Kidney (tissue), 14 donors: ENCODE measurements around the gene CDC27. TPM values are rescaled to one million over a fixed set of nuclear protein-coding genes. Genes with fewer than 3 reads are reported as not detected.

Experiments used
- DNase-seq, 5 donors: peaks; one replicate each; pipeline ENCODE4 v3.0.0-alpha.2; 2013 to 2020
- FAIRE-seq: peaks from 2 replicates; lab custom pipeline; 2012; peaks lifted over from hg19 to GRCh38; lab: Jason Lieb, UNC
- H3K27ac ChIP-seq, 2 donors: one replicate each; pipeline ENCODE4 v1.7.0; 2013; ENCODE audit warnings: low read depth in 2 of 2, low read length in 2 of 2, inconsistent platforms in 1 of 2
- H3K27me3 ChIP-seq: one replicate; pipeline ENCODE4 v1.7.1; 2013; ENCODE audit warnings: low read length, inconsistent platforms; ENCODE audit not compliant: control insufficient read depth, insufficient read depth
- H3K36me3 ChIP-seq, 3 donors: one replicate each; pipeline versions ENCODE4 v1.7.0 to v1.7.1; 2013; ENCODE audit warnings: low read length in 3 of 3, control low read depth in 1 of 3, inconsistent platforms in 1 of 3; ENCODE audit not compliant: insufficient read depth in 3 of 3, control insufficient read depth in 2 of 3
- H3K4me1 ChIP-seq, 3 donors: one replicate each; pipeline versions ENCODE4 v1.7.0 to v1.7.1; 2013; ENCODE audit warnings: low read length in 3 of 3, inconsistent platforms in 1 of 3, low read depth in 1 of 3; ENCODE audit not compliant: control insufficient read depth in 2 of 3, insufficient read depth in 2 of 3
- H3K4me3 ChIP-seq, 3 donors: one replicate each; pipeline versions ENCODE4 v1.7.0 to v1.8.1; 2013; ENCODE audit warnings: low read length in 3 of 3, control low read depth in 1 of 3, inconsistent platforms in 1 of 3
- H3K9ac ChIP-seq, 3 donors: one replicate each; pipeline versions ENCODE4 v1.7.0 to v1.7.1; 2013; ENCODE audit warnings: low read length in 3 of 3, control low read depth in 1 of 3, inconsistent platforms in 1 of 3
- H3K9me3 ChIP-seq, 3 donors: one replicate each; pipeline versions ENCODE4 v1.7.0 to v1.7.1; 2013; ENCODE audit warnings: low read length in 3 of 3, control low read depth in 1 of 3, inconsistent platforms in 1 of 3; ENCODE audit not compliant: control insufficient read depth in 2 of 3, insufficient read depth in 1 of 3
- CTCF ChIP-seq: IDR thresholded peaks from 3 replicates; pipeline ENCODE4 v1.5.1; 2012; ENCODE audit warnings: mild to moderate bottlenecking, moderate library complexity, borderline replicate concordance; ENCODE audit not compliant: insufficient read depth; ENCODE audit errors: extremely low read depth
- intact Hi-C: fragments of 100-400 bp; cut with DNase I; formaldehyde crosslinking; loops from one replicate; pipeline ENCODE4 v1.11.1; 2022
- polyA plus RNA-seq: library from polyadenylated mRNA; stranded (reverse); fragments of 350-450 nt; fragmentation: Illumina TruSeq; extraction: RNeasy Lipid Tissue Mini Kit (QIAGEN cat#74804); gene quantifications from one replicate; pipeline ENCODE4 v1.2.3, GENCODE V29; 2014; ENCODE audit warnings: low read depth, low replicate concordance; ENCODE audit not compliant: insufficient read depth
- total RNA-seq: library from RNA; stranded (reverse); fragmentation: NEBNext Ultra II Directional; extraction: Animal tissue kit (Norgen Biotek cat#: 25700); gene quantifications from one replicate; pipeline ENCODE4 v1.2.1, GENCODE V29; 2021
- donor health status: control.
- donor health status: control.
- donor health status: control.
- donor health status: control.
- donor health status: control.
- donor health status: DM: yes; HTN: yes; CAD: no.
- donor health status: Normal renal cell carcinoma (clear cell type).

The CDC27 gene
- total and polyA plus RNA-seq, 2 donors from 2014 or later: 18.2 to 78.2 TPM

- no peak for FAIRE-seq
- intact Hi-C loops: loop anchor here (5.0 kb wide), 1 partner anchor 85 kb away; no protein-coding TSS in a partner anchor
Observed at GRCh38 chr17:47231866-47232265, 42.8 kb upstream of the CDC27 start.

GRCh38 chr17:47231334-47231733 is 42.2 kb upstream of the CDC27 start:
- FAIRE-seq (no peak), DNase-seq (no peak)
- H3K27ac ChIP-seq: peak overlapping the region in 1 of 2 donors; percentile 5
- no peak overlapping the region for H3K4me3 ChIP-seq
- H3K9ac ChIP-seq: peak overlapping the region in 1 of 3 donors; percentile 1
- no peaks in the 10 kb centered on the region for H3K36me3 ChIP-seq
- peaks cover 3 to 15% (median 8%) of the 10 kb centered on the region in 3 donors for H3K4me1 ChIP-seq
- no peaks in the 10 kb centered on the region for H3K9me3 ChIP-seq
- no peak for TF ChIP-seq CTCF
- intact Hi-C loops: loop anchor here (5.0 kb wide), 1 partner anchor 86 kb away; no protein-coding TSS in a partner anchor
- no peaks in the 10 kb centered on the region for H3K27me3 ChIP-seq

More at GRCh38 chr17:47231866-47232265, 42.8 kb upstream of the CDC27 start:
- H3K9ac ChIP-seq: peak overlapping the region in 1 of 3 donors; percentile 1
- no peaks in the 10 kb centered on the region for H3K27me3 ChIP-seq
- H3K4me3 ChIP-seq: no peak overlapping the region
- H3K9me3 ChIP-seq: no peaks in the 10 kb centered on the region
- no peak for DNase-seq
- no peak for TF ChIP-seq CTCF
- no peak overlapping the region for H3K27ac ChIP-seq
- H3K36me3 ChIP-seq: no peaks in the 10 kb centered on the region
- peaks cover 3 to 13% (median 8%) of the 10 kb centered on the region in 3 donors for H3K4me1 ChIP-seq

- no peaks in the 10 kb centered on the region for H3K27me3 ChIP-seq
- peak overlapping the region in 1 of 3 donors; percentile 64 for H3K4me3 ChIP-seq
- peak overlapping the region in 1 of 3 donors; percentile 68 for H3K9ac ChIP-seq
- peak in 2 of 5 donors; percentile 57 to 89 for DNase-seq
- FAIRE-seq: no peak
- H3K36me3 ChIP-seq: no peaks in the 10 kb centered on the region
- TF ChIP-seq CTCF: no peak
- H3K4me1 ChIP-seq: peaks cover 3 to 20% (median 13%) of the 10 kb centered on the region in 3 donors
- no peaks in the 10 kb centered on the region for H3K9me3 ChIP-seq
- intact Hi-C loops: loop anchor here (5.0 kb wide), 1 partner anchor 86 kb away; no protein-coding TSS in a partner anchor
- no peak overlapping the region for H3K27ac ChIP-seq
Observed at GRCh38 chr17:47230864-47231263, 41.8 kb upstream of the CDC27 start.
